ENCODE measurements around the gene TMEM238.
A peak's percentile ranks its signal among the peaks of the same experiment; 100 is the strongest.

Gene TMEM238

GRCh38 chr19:55354698-55355212 is 29.3 kb downstream of the TMEM238 start, which contains the start of gene COX6B2:
TSS of gene COX6B2 (minus strand) at chr19:55354719. CDS start at chr19:55354521, 198 bp downstream.
- DNase-seq: no peak

- DNase-seq: peak; percentile 45
Measured at GRCh38 chr19:55353803-55354697, 30.0 kb downstream of the TMEM238 start.

- DNase-seq: no peak
Measured at GRCh38 chr19:55353356-55353802, 30.7 kb downstream of the TMEM238 start.

- no peak for DNase-seq
Measured at GRCh38 chr19:55352549-55353145, 31.4 kb downstream of the TMEM238 start.

- DNase-seq: no peak
Measured at GRCh38 chr19:55352040-55352439, 32.1 kb downstream of the TMEM238 start.

GRCh38 chr19:55350620-55351315 is 33.3 kb downstream of the TMEM238 start:
- no peak for DNase-seq

GRCh38 chr19:55348317-55349034 is 35.6 kb downstream of the TMEM238 start:
- no peak for DNase-seq

- no peak for DNase-seq
Measured at GRCh38 chr19:55347442-55348009, 36.6 kb downstream of the TMEM238 start.

- DNase-seq: no peak
Measured at GRCh38 chr19:55346725-55347441, 37.2 kb downstream of the TMEM238 start.

GRCh38 chr19:55345818-55346724 is 38.0 kb downstream of the TMEM238 start:
- DNase-seq: no peak

- DNase-seq: no peak
Measured at GRCh38 chr19:55345101-55345817, 38.8 kb downstream of the TMEM238 start.

GRCh38 chr19:55344444-55344843 is 39.6 kb downstream of the TMEM238 start:
- DNase-seq: no peak

GRCh38 chr19:55341595-55342531 is 42.2 kb downstream of the TMEM238 start:
- no peak for DNase-seq

- DNase-seq: peak; percentile 40
Measured at GRCh38 chr19:55341171-55341588, 42.9 kb downstream of the TMEM238 start.

- no peak for DNase-seq
Measured at GRCh38 chr19:55340784-55341147, 43.3 kb downstream of the TMEM238 start.

GRCh38 chr19:55339889-55340783 is 44.0 kb downstream of the TMEM238 start:
- no peak for DNase-seq

GRCh38 chr19:55339105-55339888 is 44.8 kb downstream of the TMEM238 start, which contains the start of gene KMT5C:
TSS of gene KMT5C (plus strand) at chr19:55339876. CDS start at chr19:55341937, 2,061 bp downstream.
- DNase-seq: peak; percentile 100

Measured in fibroblast of skin of right quadriceps (primary cell).